ENCODE measurements around the gene NCK2. TPM values are rescaled to one million over a fixed set of nuclear protein-coding genes. Genes with fewer than 3 reads are reported as not detected.
A peak's percentile ranks its signal among the peaks of the same experiment; 100 is the strongest.
"Not testable (repeated sequence)": the region's sequence is repeated elsewhere in the genome, so short reads cannot be mapped to it uniquely, and the experiment has no call there.

The NCK2 gene
- total RNA-seq, 1 experiment from 2014 or later: 12.4 TPM

DNA sequence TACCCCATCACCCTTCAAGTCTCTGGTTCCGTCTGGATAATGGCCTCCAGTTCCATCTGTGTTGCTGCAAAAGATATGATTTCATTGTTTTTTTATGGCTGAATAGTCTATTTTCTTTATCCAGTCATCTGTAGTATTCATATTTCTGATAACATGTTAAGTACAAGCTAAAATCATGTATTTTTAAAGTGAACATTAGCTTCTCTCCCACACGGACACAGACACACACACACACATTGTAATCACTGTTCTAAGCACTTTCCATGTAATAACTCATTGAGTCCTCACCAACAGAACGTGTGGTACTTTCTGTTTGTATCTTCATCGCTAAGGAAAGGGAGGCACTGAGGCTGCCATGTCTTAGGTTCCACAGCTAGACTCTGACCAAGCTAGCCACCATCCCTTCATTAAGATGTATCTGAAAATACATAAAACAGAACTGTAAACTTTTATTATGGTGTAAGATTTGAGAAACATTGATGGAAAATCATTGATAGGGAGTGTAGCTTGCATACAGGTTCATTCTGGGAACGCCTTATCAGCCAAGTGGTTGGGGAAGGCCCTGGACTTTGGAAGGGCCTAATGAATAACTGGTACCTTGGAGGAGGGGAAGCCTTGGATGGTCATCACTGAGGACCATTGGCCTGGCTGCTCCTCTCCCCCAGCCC, 8.1 kb downstream of the NCK2 start:
- DNase-seq (ENCODE audit: low spot score): no peak
- in situ Hi-C loops (cut with HindIII; ENCODE audit: low sequenced_read_pairs): no loop called here

DNA sequence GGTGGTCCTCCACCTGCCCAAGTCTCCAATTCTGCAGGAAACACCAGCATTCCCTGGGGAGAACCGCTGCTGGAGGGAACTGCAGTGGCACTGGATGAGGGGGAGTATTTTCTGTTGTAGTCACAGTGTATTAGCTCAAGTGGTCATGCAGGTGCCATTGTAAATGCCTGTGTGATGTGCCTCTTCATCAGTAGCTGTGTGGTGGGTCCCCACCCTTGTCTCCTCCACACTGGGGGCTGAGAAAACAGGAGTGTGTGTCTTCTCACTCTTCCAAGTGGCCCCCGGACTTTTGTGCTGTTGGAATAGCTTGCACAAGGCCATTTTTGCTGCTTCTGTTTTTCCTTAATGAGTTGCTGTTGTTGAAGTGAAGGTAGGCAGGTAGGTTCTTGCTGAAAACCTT, 8.7 kb downstream of the NCK2 start:
- no peak for DNase-seq (ENCODE audit: low spot score)
- in situ Hi-C loops (cut with HindIII; ENCODE audit: low sequenced_read_pairs): no loop called here

DNA sequence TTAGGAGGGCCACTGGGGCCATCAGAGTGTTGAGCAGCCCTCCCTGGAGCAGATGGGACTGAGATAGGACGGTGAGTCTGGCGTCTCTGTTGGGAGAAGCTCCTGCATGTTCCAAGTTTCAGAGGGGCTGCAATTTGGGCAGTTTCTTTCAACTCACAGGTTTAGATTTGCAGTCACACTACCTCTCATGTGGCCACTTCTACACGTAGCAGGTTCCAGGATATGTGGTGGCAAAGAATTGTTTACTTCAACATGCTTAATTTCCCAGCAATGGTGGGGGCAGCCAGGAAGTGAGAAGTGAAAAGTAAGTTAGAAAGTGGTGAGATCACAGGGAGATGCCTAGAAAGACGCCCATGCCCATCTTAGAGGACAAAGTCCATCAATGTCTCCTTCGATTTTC, 9.3 kb downstream of the NCK2 start:
- in situ Hi-C loops (cut with HindIII; ENCODE audit: low sequenced_read_pairs): no loop called here
- DNase-seq (ENCODE audit: low spot score): no peak

DNA sequence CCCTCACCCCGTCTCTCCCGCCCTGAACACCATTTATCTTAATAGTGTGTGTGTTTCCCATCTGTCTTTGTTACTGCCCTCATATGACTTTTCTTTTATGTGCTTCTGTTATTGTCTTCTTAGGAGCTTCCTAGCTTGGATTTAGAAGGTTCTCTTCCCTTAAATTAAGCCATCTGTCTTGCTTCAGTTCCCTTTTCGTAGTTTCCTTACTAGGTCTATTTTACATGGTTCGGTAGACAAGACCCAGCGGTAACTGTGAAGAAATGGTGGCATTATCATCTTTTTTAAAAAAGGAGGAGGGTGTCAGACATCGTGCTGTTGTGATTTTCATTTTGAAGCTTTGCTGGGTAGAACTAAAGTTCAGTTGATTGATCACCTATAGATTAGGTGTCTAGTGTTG, 10.3 kb downstream of the NCK2 start:
- DNase-seq (ENCODE audit: low spot score): no peak
- in situ Hi-C loops (cut with HindIII; ENCODE audit: low sequenced_read_pairs): no loop called here

DNA sequence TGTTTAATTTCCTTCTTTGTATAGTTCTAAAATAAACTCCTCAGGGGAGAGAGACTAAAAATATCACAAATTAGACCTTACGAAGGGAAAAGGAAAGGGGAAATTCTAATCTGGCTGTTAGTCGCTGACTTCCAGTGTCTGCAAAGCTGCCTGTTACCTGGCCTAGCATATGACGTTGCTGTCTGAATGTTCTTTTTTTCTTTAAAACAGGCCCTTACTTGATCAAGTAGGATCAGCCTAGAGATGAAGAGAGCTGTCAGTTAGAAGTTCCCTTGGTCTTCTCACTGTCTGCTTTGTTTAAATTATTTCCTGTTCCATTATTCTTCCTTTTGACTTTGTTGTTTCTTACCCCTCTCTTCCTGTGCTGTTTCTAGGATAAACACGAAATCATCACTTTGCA, 11.2 kb downstream of the NCK2 start:
- in situ Hi-C loops (cut with HindIII; ENCODE audit: low sequenced_read_pairs): no loop called here
- DNase-seq (ENCODE audit: low spot score): no peak

DNA sequence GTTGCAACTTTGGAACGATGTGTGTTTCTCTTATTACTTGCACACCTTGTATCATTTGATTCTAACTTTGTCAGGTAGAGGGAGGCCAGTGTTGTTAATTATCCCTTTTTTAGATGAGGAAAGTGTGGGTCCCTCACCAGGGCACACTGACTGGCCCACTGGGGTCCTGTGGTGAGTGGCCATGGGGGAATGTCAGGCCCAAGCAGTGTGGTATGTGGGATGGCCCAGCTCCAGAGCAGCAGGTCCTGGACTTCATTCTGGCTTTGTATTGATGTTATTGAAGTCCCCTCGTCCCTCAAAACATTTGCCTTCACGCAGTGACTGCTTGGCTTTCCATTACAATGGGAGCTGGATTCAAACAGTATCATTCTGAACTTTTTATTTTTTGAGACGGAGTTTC, 11.7 kb downstream of the NCK2 start:
- in situ Hi-C loops (cut with HindIII; ENCODE audit: low sequenced_read_pairs): no loop called here
- no peak for DNase-seq (ENCODE audit: low spot score)

DNA sequence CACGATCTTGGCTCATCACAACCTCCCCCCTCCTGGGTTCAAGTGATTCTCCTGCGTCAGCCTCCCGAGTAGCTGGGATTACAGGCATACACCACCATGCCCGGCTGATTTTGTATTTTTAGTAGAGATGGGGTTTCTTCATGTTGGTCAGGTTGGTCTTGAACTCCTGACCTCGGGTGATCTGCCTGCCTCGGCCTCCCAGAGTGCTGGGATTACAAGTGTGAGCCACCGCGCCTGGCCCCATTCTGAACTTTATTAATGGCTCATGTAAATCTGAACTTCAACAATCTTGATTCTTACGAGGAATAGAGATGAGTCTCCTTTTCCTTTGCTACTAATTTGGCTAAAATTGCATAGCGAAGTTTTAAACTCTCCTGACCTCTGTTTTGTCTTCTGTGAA, 12.2 kb downstream of the NCK2 start:
- in situ Hi-C loops (cut with HindIII; ENCODE audit: low sequenced_read_pairs); DNase-seq (ENCODE audit: low spot score): not testable (repeated sequence)

DNA sequence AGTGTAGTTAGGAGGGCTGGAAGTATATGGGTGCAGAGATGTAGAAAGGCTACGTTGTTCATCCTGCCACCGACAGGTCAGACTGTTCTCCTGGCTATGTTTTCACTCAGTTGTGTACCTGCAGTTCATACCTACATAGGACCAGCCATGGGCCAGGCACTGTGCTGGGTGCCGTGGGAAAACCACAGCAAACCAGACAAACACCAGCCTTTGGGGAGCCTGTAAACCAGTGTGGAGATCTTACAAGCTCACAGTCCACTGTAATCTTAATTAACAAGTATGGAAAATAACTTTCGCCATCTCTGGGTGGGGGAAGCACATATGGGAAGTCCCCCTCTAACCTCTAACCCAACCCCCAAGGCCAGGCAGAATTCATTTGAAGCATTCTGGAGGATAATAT, 12.7 kb downstream of the NCK2 start:
- no peak for DNase-seq (ENCODE audit: low spot score)
- in situ Hi-C loops (cut with HindIII; ENCODE audit: low sequenced_read_pairs): no loop called here

DNA sequence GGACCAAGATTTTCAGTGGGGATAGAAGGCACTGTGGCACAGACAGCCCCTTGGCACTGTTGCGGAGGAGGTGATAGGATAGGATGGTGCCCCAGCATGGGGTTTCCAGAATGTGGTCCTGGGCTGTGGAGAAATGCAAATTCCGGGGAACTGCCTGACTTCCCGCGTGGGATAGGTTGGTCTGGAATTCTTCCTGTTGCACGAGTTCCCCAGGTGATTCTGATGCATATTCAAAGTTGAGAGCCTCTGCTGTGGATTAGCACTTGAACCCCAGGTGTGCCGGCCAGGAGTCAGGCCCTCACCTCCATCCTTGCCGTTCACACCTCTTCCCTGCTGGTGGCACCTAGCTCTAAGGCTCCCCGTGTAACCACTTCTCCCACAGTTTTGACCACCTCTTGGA, 15.5 kb downstream of the NCK2 start:
- no peak for DNase-seq (ENCODE audit: low spot score)

DNA sequence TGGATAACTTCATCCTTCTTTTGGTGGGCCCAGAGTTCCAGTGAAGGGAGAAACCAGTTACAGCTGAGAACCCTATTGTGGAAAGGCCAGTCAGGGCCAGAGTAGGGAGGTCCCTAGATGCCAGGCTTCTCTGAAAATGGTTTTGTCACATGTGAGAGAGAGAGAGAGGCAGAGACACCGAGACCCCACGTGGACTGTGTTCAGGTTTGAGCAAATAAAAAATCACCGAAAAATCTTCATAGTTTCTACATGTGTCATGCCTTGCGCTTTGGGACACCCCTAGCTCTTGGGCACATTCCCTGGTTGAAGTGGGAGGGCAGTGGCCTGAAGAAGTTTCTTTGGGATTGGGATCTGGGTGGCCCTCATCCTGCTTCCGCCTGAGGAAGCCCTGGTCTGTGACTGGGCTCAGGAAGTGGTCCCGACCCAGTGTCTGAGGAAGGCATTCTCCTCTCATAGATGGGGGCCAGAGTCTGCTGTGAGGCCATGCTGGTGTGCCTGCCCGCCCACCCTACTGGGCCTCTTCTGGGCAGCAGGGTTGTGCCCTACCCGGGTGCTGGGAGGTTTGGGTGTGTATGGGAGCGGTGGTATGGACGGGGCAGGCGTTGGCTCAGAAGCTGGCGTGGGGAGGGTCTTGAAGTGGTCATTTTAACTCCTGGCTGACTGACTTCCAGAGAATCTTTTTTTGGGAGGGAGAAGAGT, 16.1 kb downstream of the NCK2 start:
- no peak for DNase-seq (ENCODE audit: low spot score)
- in situ Hi-C loops (cut with HindIII; ENCODE audit: low sequenced_read_pairs): no loop called here

More for the DNA sequence above, 15.5 kb downstream of the NCK2 start:
- in situ Hi-C loops (cut with HindIII; ENCODE audit: low sequenced_read_pairs): no loop called here

DNA sequence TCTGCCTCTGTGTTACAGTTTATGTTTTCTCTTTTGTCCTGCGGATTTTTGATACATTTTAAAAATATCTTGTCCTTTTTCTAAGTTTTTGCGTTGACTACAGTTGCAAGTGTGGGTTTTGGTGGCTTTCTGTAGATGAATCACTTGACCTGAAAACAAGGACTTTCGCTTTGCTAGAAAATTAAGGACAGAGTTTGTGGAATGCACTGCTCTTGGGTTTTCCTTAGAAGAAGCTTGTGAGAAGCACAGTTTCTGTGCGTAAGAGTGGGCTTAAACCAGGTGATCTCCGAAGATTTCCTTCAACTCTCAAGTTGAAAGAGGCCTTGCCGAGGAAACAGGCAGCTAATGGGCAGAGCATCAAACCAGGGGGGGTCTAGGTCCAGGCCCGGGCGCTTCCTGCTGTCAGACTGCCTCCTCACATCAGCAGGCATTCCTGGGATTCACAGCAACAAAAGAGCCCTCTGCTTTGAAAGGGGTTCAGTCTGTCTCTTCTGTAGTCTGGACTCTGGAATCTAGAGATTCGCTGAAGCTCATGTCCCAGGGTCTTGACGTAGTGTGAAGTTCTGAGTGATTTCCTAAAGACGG, 17.3 kb downstream of the NCK2 start:
- in situ Hi-C loops (cut with HindIII; ENCODE audit: low sequenced_read_pairs): no loop called here
- no peak for DNase-seq (ENCODE audit: low spot score)

DNA sequence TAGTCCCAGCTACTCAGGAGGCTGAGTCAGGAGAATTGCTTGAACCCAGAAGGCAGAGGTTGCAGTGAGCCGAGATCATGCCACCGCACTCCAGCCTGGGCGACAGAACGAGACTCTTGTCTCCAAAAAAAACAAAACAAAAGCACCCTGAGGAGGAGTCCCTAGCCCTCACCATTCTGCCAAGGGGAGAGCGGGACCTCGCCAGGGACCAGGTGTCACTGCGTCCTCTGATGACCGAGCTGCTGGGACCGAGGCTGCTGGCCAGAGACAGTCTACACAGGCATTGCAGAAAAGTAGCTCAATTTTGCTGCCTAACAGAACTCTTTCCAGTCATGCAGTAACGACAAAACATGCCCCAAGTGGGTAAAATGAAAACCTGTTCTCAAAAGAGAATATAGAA, 18.4 kb downstream of the NCK2 start:
- peak; percentile 84 for DNase-seq (ENCODE audit: low spot score)
- in situ Hi-C loops (cut with HindIII; ENCODE audit: low sequenced_read_pairs): no loop called here

DNA sequence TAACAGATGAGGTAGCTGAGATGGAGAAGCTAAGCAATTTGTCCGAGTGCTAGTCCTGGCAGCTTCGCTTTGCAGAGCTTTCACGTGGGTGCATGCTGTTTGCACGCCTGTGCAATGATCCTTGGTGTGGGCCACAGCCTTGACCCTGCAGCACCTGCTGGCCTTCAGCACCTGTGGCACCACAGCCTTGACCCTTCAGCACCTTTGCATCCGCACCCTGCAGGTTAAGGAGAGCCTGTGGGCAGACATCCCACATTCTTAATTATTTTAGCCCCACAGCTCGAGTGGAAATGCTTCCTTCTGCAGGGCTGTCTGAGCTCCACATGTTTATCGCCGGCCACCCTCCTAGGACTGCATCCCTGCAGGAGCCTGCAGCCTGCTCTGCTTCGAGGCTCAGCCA, 19.3 kb downstream of the NCK2 start:
- in situ Hi-C loops (cut with HindIII; ENCODE audit: low sequenced_read_pairs): no loop called here
- DNase-seq (ENCODE audit: low spot score): no peak

DNA sequence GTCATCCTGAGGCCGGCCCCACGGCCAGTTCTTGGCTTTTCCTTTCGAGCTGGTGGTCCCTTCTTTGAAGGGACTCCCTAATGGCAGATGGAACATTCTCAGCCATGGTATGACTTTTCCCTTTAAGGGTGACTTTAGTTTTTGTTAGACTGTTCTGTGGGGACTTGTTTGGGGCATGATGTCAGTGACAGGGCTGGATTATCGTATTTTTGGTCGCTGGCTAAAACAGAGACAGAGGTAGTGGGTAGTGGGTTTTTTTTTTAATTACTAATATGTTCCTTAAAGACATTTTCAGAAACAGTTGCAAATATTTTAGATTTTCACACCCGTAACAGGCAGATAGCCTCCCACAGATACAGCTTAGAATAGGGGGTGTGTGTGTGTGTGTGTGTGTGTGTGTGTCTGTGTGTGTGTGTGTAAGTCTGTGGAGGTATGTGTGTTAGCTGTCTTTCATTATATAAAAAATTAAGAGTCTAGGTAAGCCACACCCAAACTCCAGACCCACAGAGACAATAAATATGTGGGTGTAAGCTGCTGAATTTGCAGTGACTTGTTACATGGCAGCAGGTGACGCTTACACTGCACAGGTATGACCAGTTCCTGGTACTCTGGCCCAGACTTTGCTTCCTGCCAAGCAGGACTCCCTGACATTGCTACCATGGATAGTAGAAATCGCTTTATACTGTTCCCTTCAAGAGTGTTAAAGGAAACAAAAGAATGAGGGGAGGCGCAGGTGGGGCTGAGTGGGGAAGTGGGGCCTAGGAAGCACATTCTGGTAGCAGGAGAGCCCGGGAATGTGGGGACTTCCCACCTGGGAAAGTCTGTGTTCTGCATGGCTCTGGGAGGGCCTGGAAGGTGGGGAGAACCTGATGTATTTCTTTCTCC, 20.9 kb downstream of the NCK2 start:
- no peak for DNase-seq (ENCODE audit: low spot score)
- in situ Hi-C loops (cut with HindIII; ENCODE audit: low sequenced_read_pairs): no loop called here

DNA sequence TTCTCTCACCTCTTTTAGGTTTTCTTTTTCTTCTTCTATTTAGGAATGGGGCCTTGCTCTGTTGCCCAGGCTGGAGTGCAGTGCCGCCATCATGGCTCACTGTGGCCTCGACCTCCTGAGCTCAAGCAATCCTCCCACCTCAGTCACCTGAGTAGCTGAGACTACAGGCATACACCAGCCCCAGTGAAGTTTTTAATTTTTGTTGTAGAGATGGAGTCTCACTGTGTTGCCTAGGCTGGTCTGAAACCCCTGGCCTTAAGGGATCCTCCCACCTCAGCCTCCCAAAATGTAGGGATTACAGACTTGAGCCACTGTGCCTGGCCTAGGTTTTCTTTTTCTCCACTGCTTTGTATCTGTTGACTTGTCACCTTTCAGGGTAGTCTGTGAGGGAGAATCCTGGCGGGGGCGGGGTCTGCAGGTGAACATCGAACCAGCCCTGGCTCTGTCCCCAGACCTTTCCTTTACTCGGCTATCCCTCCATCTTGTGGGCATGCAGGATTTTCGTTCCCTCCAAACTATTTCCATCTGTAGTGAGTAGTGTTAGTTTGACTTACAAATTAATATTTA, 21.7 kb downstream of the NCK2 start:
- no peak for DNase-seq (ENCODE audit: low spot score)
- in situ Hi-C loops (cut with HindIII; ENCODE audit: low sequenced_read_pairs): no loop called here

DNA sequence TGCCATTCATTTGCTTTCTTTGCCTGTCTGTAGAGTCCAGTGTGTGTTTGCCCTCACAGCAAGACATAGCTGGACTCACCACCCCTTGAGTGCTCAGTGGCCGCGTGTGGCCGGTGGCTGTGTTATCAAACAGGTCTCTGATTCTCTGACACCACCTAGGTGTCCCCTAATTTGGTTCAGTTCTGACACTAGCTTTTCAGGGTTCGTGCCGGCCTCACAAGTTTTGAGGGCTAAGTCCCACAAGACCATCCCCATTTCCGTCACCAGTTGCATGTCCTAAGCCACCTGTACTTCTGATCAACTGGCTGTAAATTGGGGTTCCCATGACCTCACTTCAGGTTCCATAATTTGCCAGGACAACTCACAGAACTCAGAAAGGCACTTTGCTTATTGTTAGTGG, 23.5 kb downstream of the NCK2 start:
- DNase-seq (ENCODE audit: low spot score): no peak
- in situ Hi-C loops (cut with HindIII; ENCODE audit: low sequenced_read_pairs): no loop called here

DNA sequence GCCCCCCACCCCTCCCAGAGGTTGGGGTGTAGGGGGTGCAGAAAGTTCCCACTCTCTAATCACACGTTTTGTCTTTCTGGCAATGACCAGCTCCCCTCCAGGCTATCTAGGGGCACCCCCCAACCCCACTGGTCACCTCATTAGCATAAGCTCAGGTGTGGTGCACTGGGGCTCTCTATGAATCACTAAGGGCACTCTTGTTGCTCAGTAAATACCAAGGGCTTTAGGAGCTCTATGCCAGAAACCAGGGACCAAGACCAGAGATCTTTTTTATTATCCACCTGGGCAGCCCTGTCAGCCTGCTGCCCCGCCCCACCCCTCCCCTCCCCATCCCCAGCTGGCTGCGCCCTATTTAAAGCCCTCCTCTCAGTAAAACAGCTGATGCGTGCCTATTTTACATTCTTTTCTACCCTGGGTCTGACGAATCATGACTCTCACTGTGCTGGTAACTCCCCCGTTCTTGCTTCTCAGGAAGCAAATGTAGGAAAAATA, 24.3 kb downstream of the NCK2 start:
- in situ Hi-C loops (cut with HindIII; ENCODE audit: low sequenced_read_pairs): no loop called here
- DNase-seq (ENCODE audit: low spot score): no peak

DNA sequence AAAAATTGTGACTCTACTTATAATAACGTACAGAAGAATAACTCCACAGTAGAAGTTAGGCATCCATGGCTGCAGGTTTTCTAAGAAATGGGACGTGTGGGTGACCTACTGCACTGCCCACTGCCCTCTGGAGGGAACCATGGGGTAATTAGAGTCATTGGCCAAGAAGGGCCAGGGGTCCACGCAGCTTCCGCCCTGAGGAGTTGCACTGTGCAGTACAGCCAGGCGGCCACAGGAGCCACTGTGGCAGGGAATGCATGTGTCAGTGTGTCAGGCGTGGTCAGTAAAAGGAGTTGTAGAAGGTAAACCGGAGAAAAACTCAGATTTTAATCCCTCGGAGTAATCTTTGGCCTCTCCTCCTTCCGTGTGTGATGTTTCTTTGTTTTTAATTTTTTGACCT, 24.8 kb downstream of the NCK2 start:
- DNase-seq (ENCODE audit: low spot score): no peak
- in situ Hi-C loops (cut with HindIII; ENCODE audit: low sequenced_read_pairs): no loop called here

DNA sequence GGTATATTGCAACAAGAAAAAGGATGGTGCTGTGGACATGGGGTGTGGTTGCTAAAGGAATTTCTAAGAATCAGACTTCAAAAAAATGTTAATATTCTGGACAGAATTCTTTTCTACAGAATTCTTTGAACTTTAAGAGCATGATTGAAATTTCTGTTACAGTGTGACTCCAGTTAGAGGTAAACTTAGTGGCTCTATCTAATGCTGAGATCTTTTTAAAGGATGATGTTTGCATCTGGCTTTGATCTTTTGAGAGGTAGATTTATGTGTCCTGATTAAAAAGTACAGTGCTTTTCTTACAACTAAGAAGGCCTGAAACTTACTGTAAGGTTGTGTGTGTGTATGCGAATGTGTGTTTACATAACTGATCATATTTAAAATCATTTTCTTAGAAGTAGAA, 25.4 kb downstream of the NCK2 start:
- in situ Hi-C loops (cut with HindIII; ENCODE audit: low sequenced_read_pairs): no loop called here
- DNase-seq (ENCODE audit: low spot score): no peak

Measured in G401 (cell line).